GM04504 (cell line): ENCODE results near the gene SOAT1.
"Not testable (repeated sequence)": the region's sequence is repeated elsewhere in the genome, so short reads cannot be mapped to it uniquely, and the experiment has no call there.

Experiments
- DNase-seq: peaks from one replicate; pipeline ENCODE4 v3.0.0-alpha.2; 2012; ENCODE audit warnings: low read depth

Gene SOAT1

DNA sequence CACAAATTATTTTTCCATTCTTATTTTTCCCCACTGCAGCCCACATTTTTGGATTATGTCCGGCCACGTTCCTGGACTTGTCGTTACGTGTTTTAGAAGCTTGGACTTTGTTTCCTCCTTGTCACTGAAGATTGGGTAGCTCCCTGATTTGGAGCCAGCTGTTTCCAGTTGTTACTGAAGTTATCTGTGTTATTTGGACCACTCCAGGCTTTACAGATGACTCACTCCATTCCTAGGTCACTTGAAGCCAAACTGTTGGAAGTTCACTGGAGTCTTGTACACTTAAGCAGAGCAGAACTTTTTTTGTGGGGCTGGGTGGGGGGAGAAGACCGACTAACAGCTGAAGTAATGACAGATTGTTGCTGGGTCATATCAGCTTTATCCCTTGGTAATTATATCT is 59.9 kb downstream of the SOAT1 start:
- DNase-seq: peak; percentile 17

DNA sequence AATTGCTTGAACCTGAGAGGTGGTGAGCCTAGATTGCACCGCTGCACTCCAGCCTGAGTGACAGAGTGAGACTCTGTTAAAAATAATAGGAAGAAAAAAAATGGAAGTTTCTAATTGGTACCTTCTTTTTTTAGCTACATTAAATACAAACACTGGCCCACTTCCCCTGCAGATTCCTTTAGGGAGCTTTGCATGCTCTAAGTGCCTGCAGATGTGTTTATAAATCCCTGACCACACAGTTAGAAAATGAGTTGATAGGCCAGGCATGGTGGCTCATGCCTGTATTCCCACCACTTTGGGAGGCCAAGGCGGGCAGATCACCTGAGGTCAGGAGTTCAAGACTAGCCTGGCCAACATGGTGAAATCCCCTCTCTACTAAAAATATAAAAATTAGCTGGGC is 68.0 kb downstream of the SOAT1 start:
- DNase-seq: not testable (repeated sequence)

DNA sequence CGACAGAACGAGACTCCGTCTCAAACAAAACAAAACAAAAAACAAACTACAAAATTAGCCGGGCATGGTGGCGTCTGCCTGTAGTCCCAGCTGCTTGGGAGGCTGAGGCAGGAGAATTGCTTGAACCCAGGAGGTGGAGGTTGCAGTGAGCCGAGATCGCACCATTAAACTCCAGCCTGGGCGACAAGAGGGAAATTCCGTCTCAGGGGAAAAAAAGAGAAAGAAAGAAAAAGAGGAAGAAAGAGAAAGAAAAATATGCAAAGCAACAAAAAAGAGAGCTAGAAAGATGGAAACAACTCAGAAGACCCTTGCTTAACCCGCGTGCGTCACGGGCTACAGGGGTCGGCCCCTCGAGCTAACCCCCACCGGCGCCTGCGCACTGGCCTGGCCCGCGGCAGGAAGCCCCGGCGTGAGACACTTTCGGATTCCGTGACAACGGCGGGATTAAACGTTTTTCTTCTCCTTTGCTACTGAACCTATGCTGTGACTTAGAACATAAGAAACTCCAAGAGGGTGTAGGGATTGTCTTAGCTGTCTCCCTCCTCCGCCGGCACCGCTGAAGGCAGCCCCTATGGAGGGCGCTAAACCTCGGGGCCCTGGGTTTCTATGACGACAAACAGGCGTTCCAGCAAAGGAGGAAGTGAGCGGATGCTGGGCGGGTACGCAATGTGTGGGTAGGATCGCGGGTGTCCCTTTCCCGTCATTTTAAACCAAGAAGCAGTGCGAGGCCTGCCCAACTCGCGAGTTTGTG is 71.9 kb downstream of the SOAT1 start, which contains the start of gene AXDND1:
AXDND1 (plus strand) TSS at position 630 of the 751 bp plus-strand sequence. CDS start 539 bp downstream, outside the sequence.
- peak; percentile 70 for DNase-seq

DNA sequence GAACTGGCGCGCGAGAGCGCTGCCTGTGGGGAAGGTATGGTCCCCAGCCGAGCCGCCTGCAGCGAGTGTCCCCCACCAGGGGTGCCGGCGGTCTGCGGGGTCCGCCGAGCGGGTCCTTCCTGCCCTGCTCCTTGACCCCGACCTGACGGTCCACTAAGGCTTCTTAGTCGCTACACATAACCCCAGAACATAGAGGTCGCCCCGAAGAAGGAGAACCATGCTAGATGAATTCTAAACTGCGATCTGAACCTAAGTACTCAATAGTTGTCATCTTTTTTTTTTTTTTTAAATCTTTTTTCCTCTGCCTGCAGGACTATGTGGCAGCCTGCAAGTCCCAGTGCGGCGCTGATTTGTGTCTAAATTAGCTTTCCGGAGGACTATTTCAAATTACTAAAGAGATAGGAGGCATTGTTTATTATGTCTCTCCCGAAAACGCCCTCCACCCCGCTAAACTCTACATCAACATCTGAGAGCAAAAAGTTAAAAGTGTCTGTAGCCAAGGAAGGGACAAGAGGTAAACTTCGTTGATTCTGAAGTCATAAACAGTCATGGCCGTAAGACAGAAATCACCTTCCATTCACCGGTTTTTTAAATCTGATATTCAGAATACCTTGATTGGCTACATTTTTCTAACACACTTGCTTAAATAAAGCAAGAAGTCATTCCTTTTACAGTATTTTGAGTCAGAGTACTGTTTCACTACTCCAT is 72.7 kb downstream of the SOAT1 start:
- no peak for DNase-seq

DNA sequence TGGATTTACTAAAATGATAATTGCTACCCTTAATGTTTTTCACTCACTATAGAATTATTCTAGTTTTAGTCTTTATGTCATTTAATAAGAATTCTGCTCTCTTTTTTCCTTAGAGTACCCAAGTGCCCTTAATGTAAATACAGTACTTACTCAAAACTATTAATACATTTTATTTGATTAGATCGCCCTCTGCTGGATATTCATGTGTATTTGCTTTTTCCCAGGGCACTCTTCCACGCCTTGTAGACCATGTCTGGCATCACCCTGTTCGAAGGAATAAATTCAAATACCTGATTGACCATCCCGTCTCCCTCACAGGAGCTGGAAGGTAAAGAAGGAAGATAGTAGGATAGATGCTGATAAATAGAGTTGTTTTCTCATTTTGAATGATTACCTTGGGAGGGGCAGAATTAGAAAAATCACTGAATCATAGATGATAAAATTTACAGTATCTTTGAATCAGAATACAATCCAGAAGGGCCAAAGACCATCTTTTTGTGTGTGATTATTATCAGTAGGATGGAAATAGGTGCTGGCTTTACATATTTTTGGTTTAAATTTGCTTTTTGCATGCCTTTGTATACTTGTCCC is 76.2 kb downstream of the SOAT1 start:
- peak; percentile 28 for DNase-seq

DNA sequence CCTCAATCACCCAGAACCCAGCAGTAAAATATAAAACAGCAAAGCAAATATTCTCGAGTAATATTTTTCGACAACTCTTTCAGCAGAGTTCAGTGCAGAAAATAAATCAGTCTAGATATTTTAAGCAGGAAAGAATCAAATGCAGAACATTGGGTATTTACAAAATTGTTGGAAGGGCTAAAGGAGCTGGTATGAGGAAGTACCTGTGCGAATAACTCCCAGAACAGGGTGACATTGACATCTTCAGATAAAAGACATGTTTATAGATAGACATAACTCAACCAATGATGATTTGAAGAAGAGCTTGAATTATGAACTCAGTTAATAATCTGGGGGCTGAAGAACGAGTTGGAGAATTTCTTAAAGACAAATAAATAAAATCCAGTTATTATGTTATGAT is 78.6 kb downstream of the SOAT1 start:
- no peak for DNase-seq

DNA sequence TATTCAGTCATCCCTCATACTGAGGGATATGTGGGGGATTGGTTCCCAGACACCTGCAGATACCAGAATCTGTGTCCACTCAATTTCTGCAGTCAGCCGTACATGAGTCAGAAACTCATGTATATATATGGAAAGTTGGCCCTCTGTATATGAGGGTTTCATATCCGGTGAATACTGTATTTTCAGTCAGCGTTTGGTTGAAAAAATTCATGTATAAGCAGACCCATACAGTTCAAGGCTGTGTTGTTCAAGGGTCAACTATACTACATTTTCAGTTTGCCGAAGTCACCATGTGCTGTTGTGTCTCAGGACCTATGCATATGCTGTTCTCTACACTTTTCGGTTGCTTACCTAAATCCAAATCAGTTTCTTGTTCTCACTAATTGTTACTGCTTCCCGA is 82.6 kb downstream of the SOAT1 start:
- no peak for DNase-seq

DNA sequence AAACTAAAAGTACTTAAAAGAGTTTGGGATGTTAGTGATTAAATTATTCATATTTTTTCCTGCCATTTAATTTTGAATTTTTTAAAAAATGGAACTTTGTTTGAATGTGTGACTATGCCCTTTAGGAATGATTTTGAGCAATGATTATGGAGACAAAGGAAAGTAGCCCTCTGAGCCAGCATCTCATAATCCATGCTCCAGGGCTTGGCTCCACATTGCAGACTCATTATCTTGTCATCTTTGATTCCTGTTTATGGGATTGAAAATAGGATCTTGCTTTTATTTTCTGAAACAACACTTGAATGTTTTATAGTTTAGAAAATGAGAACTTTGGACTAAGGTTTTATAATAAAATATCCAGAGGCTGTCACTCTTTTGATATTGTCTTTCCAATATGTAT is 86.7 kb downstream of the SOAT1 start:
- no peak for DNase-seq

DNA sequence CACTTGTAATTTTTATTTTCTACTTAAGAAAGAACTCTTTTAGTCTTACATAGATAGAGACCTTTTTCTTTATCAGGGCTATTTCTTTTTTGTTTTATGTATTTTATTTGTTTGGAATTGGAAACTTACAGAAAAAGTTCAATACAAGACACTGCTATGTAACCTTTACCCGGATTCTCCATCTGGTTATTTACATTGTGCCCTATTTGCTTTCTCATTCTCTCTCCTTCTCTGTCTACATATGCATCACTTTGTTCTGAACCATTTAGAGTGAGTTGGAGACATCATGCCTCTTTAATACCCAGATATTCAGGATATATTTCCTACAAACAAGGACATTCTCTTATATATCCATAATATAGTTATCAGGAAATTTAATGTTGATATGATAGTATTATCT is 90.4 kb downstream of the SOAT1 start:
- no peak for DNase-seq

DNA sequence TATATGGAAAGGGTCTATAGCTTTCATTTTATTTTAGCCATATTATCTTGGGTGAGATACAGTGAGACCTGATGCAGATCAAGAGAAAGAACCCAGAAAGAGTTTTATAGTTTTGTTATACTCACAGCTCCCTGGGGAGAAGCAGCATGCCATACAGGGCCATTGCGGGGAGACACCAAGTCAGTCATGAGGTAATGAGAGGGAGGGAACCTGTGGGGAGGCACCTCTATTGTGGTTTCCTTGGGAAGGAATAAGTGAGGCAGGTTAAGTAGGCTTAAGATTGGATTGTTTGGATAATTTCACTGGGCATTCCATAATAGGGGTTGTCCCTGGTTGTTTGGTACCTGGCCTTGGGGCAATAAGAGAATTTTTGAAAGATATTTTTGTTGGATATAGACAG is 91.9 kb downstream of the SOAT1 start:
- DNase-seq: no peak

DNA sequence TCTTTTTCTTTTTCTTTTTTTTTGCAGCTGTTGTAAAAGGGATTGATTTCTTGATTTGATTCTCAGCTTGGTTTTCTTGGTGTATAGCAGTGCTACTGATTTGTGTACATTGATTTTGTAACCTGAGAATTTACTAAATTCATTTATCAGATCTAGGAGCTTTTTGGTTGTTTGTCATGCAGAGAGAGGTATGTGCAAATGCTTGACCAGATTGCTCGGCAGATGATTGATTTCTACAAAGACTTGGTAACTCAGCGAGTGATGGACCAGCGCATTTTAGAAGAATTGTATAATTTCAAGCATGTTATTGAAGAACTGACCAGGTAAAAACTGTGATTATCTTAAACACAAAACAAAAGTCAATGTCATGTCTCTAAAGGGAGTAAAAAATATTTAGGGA is 100.1 kb downstream of the SOAT1 start:
- no peak for DNase-seq

DNA sequence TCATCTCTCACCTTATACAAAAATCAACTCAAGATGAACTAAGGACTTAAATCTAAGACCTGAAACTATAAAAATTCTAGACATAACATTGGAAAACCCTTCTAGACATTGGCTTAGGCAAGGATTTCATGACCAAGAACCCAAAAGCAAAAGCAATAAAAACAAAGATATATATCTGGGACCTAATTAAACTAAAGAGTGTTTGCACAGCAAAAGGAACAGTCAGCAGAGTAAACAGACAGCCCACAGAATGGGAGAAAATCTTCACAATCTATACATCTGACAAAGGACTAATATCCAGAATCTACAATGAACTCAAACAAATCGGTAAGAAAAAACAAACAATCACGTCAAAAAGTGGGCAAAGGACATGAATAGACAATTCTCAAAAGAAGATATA is 105.8 kb downstream of the SOAT1 start:
- not testable (repeated sequence) for DNase-seq
